Stomach (tissue), 9 donors: ENCODE measurements around the gene LDAH. TPM values are rescaled to one million over a fixed set of nuclear protein-coding genes. Genes with fewer than 3 reads are reported as not detected.

Source experiments
- DNase-seq, 2 donors: peaks; one replicate each; pipeline versions ENCODE4 v3.0.0 to v3.0.0-alpha.2; 2013 to 2019
- H3K27ac ChIP-seq, 5 donors: fragments of 200-600 bp in 4 of 5; sonication (generic) in 4 of 5; one replicate each; pipeline ENCODE4 v1.5.1; 2013 to 2019; ENCODE audit warnings: mild to moderate bottlenecking in 1 of 5, moderate library complexity in 1 of 5
- H3K27me3 ChIP-seq, 3 donors: fragments of 200-600 bp; sonication (generic); one replicate each; pipeline ENCODE4 v1.5.1; 2017 to 2019; ENCODE audit warnings: mixed run types in 1 of 3
- H3K36me3 ChIP-seq, 4 donors: fragments of 200-600 bp; sonication (generic); 1 replicate in 3 of 4; 2 replicates in 1 of 4; pipeline ENCODE4 v1.5.1; 2016 to 2019
- H3K4me1 ChIP-seq, 4 donors: fragments of 200-600 bp; sonication (generic); one replicate each; pipeline ENCODE4 v1.5.1; 2016 to 2019
- H3K4me3 ChIP-seq, 4 donors: fragments of 200-600 bp; sonication (generic) in 3 of 4; one replicate each; pipeline ENCODE4 v1.5.1; 2016 to 2019; ENCODE audit warnings: mild to moderate bottlenecking in 1 of 4
- H3K9me3 ChIP-seq, 4 donors: fragments of 200-600 bp; sonication (generic); one replicate each; pipeline ENCODE4 v1.5.1; 2016 to 2019
- EP300 ChIP-seq: sonication (generic); formaldehyde crosslinking; IDR thresholded peaks from one replicate; pipeline ENCODE4 v1.6.1; 2017; ENCODE audit warnings: antibody characterized with exemption
- POLR2A ChIP-seq, 4 donors: fragments of 450-650 bp; IDR thresholded peaks; one replicate each; pipeline ENCODE4 v1.6.1; 2016; ENCODE audit warnings: antibody characterized with exemption in 4 of 4, control low read depth in 2 of 4, mild to moderate bottlenecking in 1 of 4, moderate library complexity in 1 of 4
- POLR2AphosphoS5 ChIP-seq, 3 donors: sonication (generic); formaldehyde crosslinking; IDR thresholded peaks; one replicate each; pipeline ENCODE4 v1.6.1; 2016; ENCODE audit warnings: antibody characterized with exemption in 3 of 3
- WGBS, 5 donors: extraction: QIAGEN DNeasy Blood & Tissue Kit in 3 of 5; methylation state at CpG; one replicate each; pipeline versions ENCODE4 v1.1.5 to v1.1.7; 2013 to 2018; 5-methylcytosine and 5-hydroxymethylcytosine counted together
- intact Hi-C: fragments of 100-400 bp; cut with DNase I; formaldehyde crosslinking; loops from one replicate; pipeline ENCODE4 v1.15.1; 2023; ENCODE audit warnings: low total_unique reads
- polyA plus RNA-seq, 3 donors: library from polyadenylated mRNA; stranded (reverse); fragments of 200-250 nt; gene quantifications; one replicate each; pipeline ENCODE4 v1.2.3, GENCODE V29; 2013
- total RNA-seq, 5 donors: library from RNA; depleted of rRNA; stranded (reverse); fragments of >200 nt; gene quantifications; one replicate each; pipeline versions ENCODE4 v1.1.0 to v1.2.3, GENCODE V29; 2014 to 2016
- TF ChIP-seq, protein P1 (sequence below), 7 experiments: fragments of 450-650 bp in 4 of 7; fragments of 200-600 bp in 3 of 7; sonication (generic) in 3 of 7; IDR thresholded peaks; one replicate each; pipeline ENCODE4 v1.5.1; 2016 to 2019; ENCODE audit warnings: antibody characterized with exemption in 7 of 7, control low read depth in 2 of 7, mild to moderate bottlenecking in 1 of 7
- donor health status: healthy with polysubstance abuse.
- donor health status: Bipolar disorder and iron deficiency.
- donor health status: healthy.

LDAH gene
- total and polyA plus RNA-seq, 8 donors = 4.1 to 20.0 (median 5.9) TPM

DNA sequence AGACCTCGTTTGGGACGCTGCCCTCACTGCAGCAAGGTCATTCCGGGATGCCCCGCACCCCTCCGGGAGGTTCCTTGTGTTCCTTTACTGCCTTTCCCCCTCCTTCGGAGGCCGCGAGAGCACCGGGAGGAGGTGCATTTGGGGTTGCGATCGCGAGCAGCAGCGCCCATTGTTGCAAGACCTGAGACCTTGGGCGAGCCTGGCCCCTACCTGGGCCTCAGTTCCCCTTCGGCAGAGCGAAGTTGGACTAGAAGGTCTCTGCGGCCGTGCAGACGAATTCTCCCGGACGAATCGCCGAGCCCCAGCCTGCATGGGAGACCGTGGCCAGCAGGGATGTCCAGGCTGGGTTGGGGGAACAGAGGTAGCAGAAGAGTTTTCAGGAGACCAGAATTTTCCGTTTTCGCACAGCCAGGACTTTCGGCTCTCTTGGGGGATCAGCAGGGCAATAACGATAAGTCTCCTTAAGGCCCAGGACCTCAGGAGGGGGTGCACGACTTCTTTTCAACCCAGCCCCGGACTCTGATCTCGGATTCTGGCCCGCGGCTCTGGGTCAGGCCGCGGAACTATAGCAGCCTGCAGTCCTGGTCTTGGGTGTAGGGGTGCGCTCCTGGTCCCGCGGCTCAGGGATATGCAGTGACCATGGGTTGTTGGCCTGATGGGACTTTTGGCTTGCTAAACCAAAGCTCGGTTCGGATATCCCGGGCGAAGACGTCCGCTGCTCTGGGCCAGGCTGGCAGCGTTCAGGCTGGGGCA, 153.2 kb downstream of the LDAH start:
- H3K27ac ChIP-seq = no peak overlapping the region
- no peak overlapping the region for H3K4me3 ChIP-seq
- 24 to 47% (median 30%) methylated on average over 20 to 45 of the region's 45 CpGs for WGBS, 5 donors
- peaks cover 0 to 8% (median 0%) of the 10 kb centered on the region in 4 donors for H3K9me3 ChIP-seq
- H3K27me3 ChIP-seq = peaks cover 37 to 100% (median 85%) of the 10 kb centered on the region in 3 donors
- no peak for TF ChIP-seq EP300
- TF ChIP-seq POLR2AphosphoS5 (IDR thresholded peaks at IDR 0.05) = no peak
- TF ChIP-seq, protein P1, sequence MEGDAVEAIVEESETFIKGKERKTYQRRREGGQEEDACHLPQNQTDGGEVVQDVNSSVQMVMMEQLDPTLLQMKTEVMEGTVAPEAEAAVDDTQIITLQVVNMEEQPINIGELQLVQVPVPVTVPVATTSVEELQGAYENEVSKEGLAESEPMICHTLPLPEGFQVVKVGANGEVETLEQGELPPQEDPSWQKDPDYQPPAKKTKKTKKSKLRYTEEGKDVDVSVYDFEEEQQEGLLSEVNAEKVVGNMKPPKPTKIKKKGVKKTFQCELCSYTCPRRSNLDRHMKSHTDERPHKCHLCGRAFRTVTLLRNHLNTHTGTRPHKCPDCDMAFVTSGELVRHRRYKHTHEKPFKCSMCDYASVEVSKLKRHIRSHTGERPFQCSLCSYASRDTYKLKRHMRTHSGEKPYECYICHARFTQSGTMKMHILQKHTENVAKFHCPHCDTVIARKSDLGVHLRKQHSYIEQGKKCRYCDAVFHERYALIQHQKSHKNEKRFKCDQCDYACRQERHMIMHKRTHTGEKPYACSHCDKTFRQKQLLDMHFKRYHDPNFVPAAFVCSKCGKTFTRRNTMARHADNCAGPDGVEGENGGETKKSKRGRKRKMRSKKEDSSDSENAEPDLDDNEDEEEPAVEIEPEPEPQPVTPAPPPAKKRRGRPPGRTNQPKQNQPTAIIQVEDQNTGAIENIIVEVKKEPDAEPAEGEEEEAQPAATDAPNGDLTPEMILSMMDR (IDR thresholded peaks at IDR 0.05) = no peak
- no peak for TF ChIP-seq POLR2A (IDR thresholded peaks at IDR 0.05)
- peaks cover 35 to 66% (median 51%) of the 10 kb centered on the region in 4 donors for H3K4me1 ChIP-seq
- DNase-seq = peak in 1 of 2 donors; percentile 16
- no peaks in the 10 kb centered on the region for H3K36me3 ChIP-seq
- intact Hi-C loops = no loop called here

DNA sequence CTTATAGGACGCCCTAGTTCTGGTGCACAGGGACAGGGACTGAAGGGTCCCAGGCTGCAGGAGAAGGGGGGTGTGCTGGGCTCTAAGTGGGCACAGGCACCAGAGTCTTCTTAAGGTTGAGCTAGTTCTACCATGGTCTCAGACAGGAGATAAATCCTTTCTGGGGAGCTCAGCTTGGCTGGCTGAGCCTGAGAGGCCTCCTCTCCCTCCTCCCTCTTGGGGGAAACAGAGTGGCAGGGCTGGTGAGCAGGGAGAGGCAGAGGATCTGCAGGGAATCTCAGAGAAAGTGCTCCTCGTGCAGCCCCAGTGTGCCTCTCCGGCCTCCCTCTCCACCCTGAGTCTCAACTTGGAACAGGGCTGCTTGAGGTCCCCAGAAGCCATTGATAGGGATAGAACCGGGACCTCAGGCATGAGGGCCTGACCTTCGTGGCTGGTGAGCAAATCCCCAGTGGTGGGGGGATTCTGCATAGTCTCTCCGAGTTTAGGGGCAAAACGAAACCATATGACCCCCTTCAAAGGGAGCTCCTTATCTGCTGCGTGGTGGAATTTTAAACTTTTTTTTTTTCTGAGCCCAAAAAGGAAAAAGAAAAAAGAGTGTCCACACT, 153.9 kb downstream of the LDAH start:
- Histone ChIP-seq H3K27ac (no peak overlapping the region), H3K4me3 (no peak overlapping the region), H3K4me1 (peaks cover 35 to 70% (median 52%) of the 10 kb centered on the region in 4 donors), H3K27me3 (peaks cover 37 to 100% (median 91%) of the 10 kb centered on the region in 3 donors), H3K9me3 (peaks cover 0 to 8% (median 0%) of the 10 kb centered on the region in 4 donors), H3K36me3 (no peaks in the 10 kb centered on the region)
- 56 to 71% (median 66%) methylated on average over 7 to 8 of the region's 8 CpGs for WGBS, 5 donors
- no peak for DNase-seq
- TF ChIP-seq, protein P1 (IDR thresholded peaks at IDR 0.05) = no peak
- TF ChIP-seq POLR2AphosphoS5 (IDR thresholded peaks at IDR 0.05) (no peak), EP300 (no peak), POLR2A (IDR thresholded peaks at IDR 0.05) (no peak)
- intact Hi-C loops = no loop called here

DNA sequence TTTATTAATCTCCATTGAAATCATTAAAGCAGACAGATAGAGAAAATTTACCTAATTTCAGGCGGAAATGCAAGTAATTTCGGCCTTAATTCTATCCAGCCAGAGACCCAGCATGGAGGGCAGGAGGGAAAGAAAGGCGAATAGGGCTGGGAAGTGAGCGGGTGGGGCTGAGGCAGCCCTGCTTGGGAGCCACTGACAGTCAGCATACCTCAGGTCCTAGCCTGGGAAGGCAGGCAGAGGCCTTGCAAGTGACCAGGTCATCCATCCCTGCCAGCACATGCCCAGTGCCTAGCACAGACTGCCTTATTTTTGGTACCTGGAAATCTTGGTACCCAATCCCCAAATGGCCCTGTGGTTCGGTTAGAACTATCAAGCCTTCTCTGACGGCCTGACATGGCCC, 154.4 kb downstream of the LDAH start:
- whole genome bisulfite sequencing, 5 donors = 90 to 98% (median 97%) methylated on average over 6 of the region's 6 CpGs
- peaks cover 0 to 8% (median 0%) of the 10 kb centered on the region in 4 donors for H3K9me3 ChIP-seq
- no peaks in the 10 kb centered on the region for H3K36me3 ChIP-seq
- peaks cover 35 to 70% (median 52%) of the 10 kb centered on the region in 4 donors for H3K4me1 ChIP-seq
- intact Hi-C loops = no loop called here
- peaks cover 37 to 100% (median 92%) of the 10 kb centered on the region in 3 donors for H3K27me3 ChIP-seq
- no peak overlapping the region for H3K4me3 ChIP-seq
- no peak overlapping the region for H3K27ac ChIP-seq
- no peak for DNase-seq
- TF ChIP-seq EP300 (no peak), POLR2AphosphoS5 (IDR thresholded peaks at IDR 0.05) (no peak), POLR2A (IDR thresholded peaks at IDR 0.05) (no peak)
- TF ChIP-seq, protein P1 (IDR thresholded peaks at IDR 0.05) = no peak

DNA sequence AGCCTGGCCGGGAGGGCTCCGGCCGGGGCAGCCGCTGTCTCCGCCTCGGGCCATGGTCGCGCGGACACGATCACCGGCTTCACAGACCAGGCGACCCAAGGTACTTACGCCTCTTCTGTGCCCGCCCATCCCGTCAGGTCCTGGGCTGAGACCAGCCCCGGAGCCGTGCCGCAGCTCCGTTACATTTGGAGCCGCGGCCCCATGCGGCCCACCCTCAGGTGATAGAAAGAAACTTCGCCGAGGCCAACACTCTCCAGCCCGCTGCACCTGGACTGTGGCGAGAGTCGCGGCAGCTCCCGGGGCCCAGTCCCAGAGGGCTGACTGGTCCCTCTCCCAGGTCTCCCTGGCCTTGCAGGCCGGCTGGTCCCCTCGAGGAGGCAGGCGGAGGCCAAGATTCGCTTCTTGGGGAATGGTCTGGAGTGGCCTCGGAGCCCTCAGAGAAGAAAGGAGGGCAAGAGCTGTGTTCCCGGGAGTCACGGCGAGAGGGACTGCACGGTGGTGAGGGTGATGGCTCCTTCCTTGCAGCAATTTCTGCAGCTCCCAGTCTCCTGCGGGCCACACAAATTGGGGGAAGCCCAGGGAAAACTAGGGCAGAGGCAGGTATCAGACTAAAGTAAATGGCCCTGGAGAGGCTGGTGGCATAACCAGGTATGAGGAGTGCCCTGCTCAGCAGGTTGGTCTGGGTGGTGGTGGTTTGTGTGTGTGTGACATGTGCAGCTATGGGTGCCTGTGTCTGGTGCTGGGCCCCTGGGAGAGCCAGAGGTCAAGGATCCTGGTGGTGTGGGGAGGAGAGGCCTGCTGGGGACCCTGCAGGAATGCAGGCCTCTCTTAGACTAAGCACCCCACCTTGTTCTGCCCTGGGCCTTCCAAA, 155.1 kb downstream of the LDAH start:
- Histone ChIP-seq H3K4me3 (peak overlapping the region; percentile 46 to 58 (median 52)), H3K27ac (peak overlapping the region in 2 of 5 donors; percentile 32 to 54), H3K36me3 (no peaks in the 10 kb centered on the region), H3K4me1 (peaks cover 35 to 70% (median 52%) of the 10 kb centered on the region in 4 donors), H3K9me3 (peaks cover 0 to 8% (median 0%) of the 10 kb centered on the region in 4 donors), H3K27me3 (peaks cover 37 to 100% (median 90%) of the 10 kb centered on the region in 3 donors)
- WGBS, 5 donors = 23 to 40% (median 25%) methylated on average over 24 to 39 of the region's 39 CpGs
- intact Hi-C loops = no loop called here
- DNase-seq = peak in 1 of 2 donors; percentile 31
- TF ChIP-seq EP300 = no peak
- no peak for TF ChIP-seq POLR2A (IDR thresholded peaks at IDR 0.05)
- no peak for TF ChIP-seq POLR2AphosphoS5 (IDR thresholded peaks at IDR 0.05)
- TF ChIP-seq, protein P1 (IDR thresholded peaks at IDR 0.05) = no peak
